ENCODE measurements around the gene CLK2.
"Not testable (repeated sequence)": the region's sequence is repeated elsewhere in the genome, so short reads cannot be mapped to it uniquely, and the experiment has no call there.

The CLK2 gene

GRCh38 chr1:155295942-155296267 is 22.6 kb upstream of the CLK2 start:
- no peak for DNase-seq

GRCh38 chr1:155295183-155295941 is 22.1 kb upstream of the CLK2 start:
- peak; percentile 50 for DNase-seq

GRCh38 chr1:155294520-155295182 is 21.3 kb upstream of the CLK2 start:
- DNase-seq = no peak

GRCh38 chr1:155293086-155293749 is 19.9 kb upstream of the CLK2 start:
- DNase-seq = no peak

GRCh38 chr1:155291006-155291405 is 17.7 kb upstream of the CLK2 start:
- not testable (repeated sequence) for DNase-seq

GRCh38 chr1:155287987-155288543 is 14.8 kb upstream of the CLK2 start:
- no peak for DNase-seq

GRCh38 chr1:155286544-155286943 is 13.2 kb upstream of the CLK2 start:
- no peak for DNase-seq

GRCh38 chr1:155285631-155286044 is 12.3 kb upstream of the CLK2 start:
- DNase-seq = no peak

- no peak for DNase-seq
These were observed 11.8 kb upstream of the CLK2 start for GRCh38 chr1:155285063-155285462.

- DNase-seq = no peak
These were observed 11.2 kb upstream of the CLK2 start for GRCh38 chr1:155284476-155284875.

GRCh38 chr1:155282488-155283091 is 9.3 kb upstream of the CLK2 start:
- DNase-seq = peak; percentile 70

- no peak for DNase-seq
These were observed 6.0 kb upstream of the CLK2 start for GRCh38 chr1:155279268-155279667.

GRCh38 chr1:155278689-155279160 is 5.4 kb upstream of the CLK2 start:
- no peak for DNase-seq

GRCh38 chr1:155277902-155278688 is 4.8 kb upstream of the CLK2 start:
- DNase-seq = peak; percentile 82

GRCh38 chr1:155277070-155277901 is 4.0 kb upstream of the CLK2 start, which contains the start of gene HCN3:
Gene HCN3, plus strand, starts transcription at chr1:155277463. Its CDS starts 128 bp downstream, at chr1:155277591.
- peak; percentile 99 for DNase-seq

GRCh38 chr1:155272466-155273342 is 600 bp downstream of the CLK2 start:
- peak; percentile 64 for DNase-seq

- DNase-seq = no peak
These were observed 3.9 kb downstream of the CLK2 start for GRCh38 chr1:155269381-155269780.

- DNase-seq = no peak
These were observed 4.7 kb downstream of the CLK2 start for GRCh38 chr1:155268630-155269029.

- no peak for DNase-seq
These were observed 5.9 kb downstream of the CLK2 start for GRCh38 chr1:155267373-155267772.

GRCh38 chr1:155266553-155266952 is 6.8 kb downstream of the CLK2 start:
- no peak for DNase-seq

Data from hematopoietic multipotent progenitor cell treated with erythropoietin and hydrocortisone succinate and interleukin-3 and kit ligand, for 6 days (in vitro differentiated cells).